ENCODE measurements around the gene ZNF665.
A peak's percentile ranks its signal among the peaks of the same experiment; 100 is the strongest.
"Not testable (repeated sequence)": the region's sequence is repeated elsewhere in the genome, so short reads cannot be mapped to it uniquely, and the experiment has no call there.

The ZNF665 gene

DNA sequence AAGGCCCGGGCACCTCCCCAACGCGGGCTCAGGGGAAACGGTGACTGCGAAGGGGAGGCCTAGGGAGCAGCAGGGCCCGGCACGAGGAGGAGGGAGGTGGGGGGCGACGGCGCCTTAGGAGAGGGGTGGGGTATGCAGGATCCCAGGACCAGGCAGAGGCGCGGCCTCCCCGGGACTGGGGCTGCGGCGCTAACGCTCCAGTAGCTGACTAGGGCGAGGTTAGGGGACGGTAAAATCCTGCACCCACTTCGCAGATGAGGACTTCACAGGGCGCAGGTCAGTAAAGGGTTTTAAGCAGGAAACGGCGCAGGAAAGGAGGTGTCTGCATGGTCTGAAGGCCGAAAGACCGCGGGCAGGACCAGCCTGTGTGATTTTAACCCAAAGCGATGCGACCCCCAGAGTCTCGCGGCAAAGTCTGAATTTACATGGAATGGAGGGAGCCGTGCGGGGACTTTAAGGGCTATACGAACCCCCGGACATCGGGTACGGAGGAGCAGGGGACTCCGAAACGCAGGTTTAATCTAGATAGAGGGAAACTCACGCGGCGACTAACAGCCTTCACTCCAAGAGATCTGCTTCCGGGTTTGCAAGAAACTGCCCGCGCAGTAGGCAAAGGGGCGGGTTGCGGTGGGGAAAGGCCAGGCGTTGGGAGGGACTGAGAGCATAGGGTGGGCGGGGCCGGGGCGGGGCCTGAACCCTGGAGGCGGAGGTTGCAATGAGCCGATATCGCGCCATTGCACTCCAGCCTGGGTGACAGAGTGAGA, at the start of gene ZNF665:
Gene ZNF665 (minus strand): TSS at position 588 of the 764 bp plus-strand sequence. CDS start 10,460 bp downstream, outside the sequence.
- peak; percentile 32 to 45 for DNase-seq

DNA sequence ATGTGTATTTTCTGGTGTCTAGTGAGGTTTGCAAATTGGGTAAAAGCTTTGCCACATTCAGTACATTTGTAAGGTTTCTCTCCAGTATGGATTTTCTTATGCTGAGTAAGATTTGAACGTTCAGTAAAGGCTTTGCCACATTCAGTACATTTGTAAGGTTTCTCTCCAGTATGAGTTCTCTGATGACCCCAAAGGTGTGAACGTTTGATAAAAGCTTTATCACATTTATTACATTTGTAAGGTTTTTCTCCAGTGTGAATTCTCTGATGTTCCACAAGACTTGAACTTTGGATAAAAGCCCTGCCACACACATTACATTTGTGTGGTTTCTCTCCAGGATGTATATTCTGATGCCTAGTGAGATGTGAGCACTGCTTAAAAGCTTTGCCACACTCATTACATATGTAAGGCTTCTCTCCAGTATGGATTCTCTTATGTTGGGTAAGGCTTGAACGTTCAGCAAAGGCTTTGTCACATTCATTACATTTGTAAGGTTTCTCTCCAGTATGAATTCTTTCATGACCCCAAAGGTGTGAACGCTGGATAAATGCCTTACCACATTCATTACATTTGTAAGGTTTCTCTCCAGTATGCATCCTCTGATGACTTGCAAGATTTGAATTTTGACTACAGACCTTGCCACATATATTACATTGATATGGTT, 44.1 kb upstream of the ZNF665 start:
- no peak for DNase-seq

DNA sequence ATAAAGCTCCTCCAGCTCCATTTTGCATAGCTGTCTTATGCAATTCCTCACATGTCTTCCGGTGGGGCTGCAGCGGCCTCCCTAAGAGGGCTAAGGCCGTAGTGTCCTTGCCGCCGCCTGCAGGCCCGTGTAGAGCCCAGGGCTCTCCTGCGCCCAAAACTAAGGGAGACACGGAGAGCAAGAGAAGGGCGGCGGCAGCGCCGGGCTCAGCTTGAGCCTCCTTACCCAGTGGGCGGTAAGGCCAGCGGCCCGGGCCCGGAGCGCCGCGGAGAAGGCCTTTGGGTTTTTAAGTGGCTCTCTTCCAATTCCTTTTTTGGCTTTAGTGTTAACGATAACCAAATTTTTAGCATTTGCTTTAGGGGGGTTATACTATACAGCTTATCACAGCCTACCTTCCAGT, 31.4 kb upstream of the ZNF665 start:
- no peak for DNase-seq

DNA sequence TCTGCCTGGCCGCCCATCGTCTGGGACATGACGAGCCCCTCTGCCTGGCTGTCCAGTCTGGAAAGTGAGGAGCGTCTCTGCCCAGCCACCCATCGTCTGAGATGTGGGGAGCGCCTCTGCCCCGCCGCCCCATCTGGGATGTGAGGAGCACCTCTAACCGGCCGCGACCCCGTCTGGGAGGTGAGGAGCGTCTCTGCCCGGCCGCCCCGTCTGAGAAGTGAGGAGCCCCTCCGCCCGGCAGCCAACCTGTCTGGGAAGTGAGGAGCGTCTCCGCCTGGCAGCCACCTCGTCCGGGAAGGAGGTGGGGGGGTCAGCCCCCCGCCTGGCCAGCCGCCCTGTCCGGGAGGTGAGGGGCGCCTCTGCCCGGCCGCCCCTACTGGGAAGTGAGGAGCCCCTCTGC, 29.6 kb upstream of the ZNF665 start:
- DNase-seq: not testable (repeated sequence)

DNA sequence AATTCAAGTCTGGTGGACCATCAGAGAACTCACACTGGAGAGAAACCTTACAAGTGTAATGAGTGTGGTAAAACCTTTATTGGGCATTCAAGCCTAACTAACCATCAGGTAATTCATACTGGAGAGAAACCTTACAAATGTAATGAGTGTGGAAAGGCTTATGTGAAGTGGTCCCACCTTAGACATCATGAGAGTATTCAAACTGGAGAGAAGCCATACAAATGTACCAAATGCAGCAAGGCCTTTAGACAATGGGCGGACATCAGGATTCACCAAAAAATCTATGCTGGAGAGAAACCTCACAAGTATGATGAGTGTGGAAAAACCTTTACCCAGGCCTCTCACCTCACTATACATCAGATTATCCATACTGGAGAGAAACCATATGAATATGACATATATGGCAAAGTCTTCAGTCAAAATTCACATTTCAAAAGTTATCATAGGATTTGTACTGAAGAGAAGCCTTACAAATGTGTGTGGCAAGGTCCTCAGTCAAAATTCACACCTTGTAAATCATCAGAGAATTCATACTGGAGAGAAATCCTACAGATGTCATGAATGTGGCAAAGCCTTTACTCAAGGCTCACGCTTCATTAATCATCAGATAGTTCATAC, 19.7 kb upstream of the ZNF665 start:
- DNase-seq: no peak

DNA sequence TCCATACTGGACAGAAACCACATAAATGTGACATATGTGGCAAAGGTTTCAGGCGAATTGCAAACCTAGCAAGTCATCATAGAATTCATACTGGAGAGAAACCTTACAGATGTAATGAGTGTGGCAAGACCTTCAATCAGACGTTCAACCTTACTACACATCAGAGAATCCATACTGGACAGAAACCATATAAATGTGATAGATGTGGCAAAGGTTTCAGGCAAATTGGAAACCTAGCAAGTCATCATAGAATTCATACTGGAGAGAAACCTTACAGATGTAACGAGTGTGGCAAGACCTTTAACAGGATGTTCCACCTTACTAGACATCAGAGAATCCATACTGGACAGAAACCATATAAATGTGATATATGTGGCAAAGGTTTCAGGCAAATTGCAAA, 18.4 kb upstream of the ZNF665 start:
- not testable (repeated sequence) for DNase-seq

DNA sequence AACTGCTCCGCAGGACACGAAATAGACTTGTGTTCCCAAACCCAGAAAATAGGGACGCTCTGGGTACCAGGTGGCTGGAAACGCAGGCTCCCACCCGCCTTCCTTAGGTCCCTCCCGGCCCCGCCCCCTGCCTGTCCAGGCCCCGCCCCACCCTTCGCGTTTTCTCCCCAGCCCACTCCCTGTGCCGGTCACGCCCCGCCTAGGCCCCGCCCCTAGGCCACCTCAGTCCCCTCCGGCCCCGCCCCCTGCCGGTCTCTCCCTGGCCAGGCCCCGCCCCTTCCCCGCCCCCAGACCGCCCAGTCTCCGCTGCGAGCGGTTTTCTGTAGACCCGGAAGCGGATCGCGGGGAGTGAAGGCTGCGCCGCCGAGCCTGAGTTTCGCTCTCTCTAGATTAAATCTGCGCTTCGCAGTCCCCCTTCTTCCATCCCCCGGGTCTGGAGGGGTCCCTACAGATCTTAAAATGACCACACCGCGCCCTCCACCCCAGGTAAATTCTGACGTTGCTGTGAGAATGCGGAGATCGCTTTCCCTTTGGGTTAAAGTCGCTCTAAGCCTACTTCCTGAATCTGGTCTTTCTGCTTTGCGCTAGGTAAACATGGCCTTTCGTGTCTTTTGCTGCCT, 3.7 kb upstream of the ZNF665 start:
- DNase-seq: peak; percentile 31 to 57

DNA sequence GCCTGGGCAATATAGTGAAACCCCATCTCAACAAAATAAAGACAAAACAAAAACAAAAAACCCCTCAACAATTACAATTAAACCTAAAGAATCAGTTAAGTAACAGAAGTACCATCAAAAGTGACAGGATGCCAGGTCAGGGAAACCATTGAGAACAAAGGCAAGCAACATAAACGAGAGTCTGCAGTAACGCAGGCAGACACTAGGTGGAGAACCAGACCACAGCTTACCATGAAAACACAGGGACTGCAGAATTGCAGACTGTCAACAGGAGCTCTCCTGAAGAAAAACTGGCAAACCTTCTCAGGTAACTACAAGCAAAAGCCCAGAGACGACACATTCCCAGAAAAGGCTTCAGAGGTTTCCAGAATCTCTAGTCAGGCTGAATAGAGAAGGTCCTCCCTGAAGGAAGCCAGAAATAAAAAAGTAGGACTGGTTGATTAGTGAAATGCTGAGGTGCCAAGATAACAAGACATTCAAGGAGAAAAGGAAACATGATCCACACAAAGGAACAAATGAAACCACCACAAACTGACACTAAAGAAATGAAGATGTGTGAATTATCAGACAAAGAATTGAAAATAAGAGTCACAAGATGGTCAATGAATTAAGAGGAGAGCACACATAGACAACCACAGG, 2.2 kb upstream of the ZNF665 start:
- DNase-seq: peak; percentile 45 to 71

DNA sequence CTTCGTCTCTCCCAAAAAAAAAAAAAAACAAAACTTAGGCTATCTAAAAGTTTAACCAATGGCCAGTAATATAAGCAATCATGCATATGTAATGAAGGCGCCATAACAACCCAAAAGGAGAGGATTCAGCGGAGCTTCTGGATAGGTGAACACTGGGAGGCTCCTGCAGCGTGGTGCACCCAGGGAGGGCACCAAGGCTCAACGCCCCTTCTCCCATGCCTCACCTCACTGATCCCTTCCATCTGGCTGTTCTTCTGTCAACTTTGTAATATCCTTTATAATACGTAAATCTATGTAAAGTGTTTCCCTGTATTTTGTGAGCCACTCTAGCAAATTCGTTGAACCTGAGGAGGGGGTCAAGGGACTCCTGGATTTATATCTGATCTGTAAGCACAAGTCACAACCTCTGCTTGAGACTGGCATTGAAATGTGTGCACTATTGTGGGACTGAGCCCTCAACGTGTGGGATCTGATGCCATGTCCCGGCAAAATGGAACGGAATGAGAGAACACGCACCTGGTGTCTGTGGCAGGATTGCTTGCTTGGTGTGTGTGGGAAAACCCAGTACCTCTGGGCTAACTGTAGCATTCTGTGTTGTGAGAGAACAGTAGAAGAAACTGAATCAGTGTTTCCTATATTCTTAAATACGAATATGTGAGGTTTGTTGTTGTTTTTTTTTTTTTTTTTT, 521 bp upstream of the ZNF665 start:
- DNase-seq: no peak

DNA sequence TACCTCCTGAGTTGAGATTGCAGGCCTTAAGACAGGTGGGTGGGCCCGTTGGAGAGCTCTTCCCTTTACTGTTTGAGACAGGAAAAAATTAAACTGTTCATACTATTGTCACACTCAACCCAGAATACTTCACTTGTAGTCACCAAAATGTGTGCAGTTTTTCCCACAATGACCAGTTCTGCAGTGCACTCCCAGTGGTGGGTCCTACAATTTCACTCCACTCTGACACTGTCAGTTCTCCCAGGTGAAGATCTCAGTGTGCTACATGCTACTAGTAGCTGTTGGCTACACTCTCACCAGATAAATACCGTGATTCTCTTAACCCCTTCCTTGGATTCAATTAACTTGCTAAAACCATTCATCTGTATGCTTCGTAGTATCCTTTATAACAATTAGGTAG, 2.9 kb downstream of the ZNF665 start:
- no peak for DNase-seq

DNA sequence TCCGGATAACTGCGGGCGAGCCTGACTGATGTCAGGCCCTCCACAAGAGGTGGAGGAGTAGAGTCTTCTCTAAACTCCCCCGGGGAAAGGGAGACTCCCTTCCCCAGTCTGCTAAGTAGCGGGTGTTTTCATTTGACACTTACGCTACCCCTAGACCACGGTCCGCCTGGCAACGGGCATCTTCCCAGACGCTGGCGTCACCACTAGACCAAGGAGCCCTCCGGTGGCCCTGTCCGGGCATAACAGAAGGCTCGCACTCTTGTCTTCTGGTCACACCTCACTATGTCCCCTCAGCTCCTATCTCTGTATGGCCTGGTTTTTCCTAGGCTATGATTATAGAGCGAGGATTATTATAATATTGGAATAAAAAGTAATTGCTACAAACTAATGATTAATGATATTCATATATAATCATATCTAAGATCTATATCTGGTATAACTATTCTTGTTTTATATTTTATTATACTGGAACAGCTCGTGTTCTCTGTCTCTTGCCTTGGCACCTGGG, 3.4 kb downstream of the ZNF665 start:
- not testable (repeated sequence) for DNase-seq

DNA sequence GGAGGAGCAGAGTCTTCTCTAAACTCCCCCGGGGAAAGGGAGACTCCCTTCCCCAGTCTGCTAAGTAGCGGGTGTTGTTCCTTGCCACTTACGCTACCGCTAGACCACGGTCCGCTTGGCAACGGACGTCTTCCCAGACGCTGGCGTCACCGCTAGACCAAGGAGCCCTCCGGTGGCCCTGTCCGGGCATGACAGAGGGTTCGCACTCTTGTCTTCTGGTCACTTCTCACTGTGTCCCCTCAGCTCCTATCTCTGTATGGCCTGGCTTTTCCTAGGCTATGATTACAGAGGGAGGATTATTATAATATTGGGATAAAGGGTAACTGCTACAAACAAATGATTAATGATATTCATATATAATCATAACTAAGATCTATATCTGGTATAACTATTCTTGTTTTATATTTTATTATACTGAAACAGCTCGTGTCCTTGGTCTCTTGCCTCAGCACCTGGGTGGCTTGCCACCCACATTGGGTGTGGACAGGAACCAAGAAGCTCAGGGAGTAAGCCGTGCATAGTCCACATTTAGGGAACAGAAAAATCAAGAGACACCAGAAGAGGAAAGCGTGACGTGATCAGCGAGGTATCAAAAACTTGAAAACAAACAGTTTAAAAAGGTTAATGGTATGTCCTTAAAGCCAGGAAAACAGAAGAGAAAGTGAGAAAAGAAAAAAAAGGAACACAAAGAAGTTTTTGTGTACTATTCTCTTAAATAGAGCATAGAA, 7.8 kb downstream of the ZNF665 start:
- DNase-seq: not testable (repeated sequence)

DNA sequence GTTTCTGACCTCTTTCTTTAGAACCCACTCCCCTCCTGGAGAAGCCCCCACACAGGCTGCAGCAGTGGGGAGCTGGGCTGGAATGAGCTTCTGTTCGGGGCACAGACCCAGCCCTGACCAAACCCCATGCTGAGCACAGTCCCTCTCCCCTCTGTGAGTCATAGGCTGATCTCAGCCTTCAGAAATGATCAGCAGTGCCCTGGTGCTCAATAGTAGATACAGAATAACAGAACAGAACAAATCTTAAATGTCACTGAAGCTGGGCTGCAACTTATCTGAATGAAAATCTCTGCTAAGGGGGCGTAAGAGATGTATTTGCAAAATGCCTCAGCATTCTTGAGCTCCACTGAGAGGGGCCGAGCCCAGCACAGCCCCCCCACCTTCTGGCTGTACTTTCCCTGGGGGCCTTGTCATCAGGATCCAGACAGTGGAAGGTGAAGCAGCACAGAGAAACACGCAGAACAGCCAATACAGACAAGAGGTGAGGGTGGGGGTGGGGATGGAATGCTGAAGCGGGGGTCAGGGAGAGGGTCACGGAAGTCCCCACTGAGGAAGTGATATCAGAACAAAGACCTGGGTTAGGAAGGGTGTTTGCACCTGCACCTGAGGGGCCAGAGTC, 9.9 kb downstream of the ZNF665 start:
- no peak for DNase-seq

DNA sequence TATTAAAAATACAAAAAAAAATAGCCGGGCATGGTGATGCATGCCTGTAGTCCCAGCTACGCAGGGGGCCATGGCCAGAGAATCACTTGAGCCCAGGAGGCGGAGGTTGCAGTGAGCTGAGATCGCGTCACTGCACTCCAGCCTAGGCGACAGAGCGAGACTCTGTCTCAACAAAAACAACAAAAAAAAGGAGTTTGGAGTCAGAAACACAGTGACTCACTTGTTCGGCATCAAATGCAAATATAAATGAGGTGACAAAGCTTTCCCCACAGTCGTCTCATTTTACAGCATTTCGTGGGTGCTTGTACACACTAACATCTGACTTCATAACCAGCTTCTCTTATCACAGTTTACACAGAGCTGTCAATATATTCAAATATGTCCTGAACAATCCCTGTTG, 11.0 kb downstream of the ZNF665 start:
- no peak for DNase-seq

DNA sequence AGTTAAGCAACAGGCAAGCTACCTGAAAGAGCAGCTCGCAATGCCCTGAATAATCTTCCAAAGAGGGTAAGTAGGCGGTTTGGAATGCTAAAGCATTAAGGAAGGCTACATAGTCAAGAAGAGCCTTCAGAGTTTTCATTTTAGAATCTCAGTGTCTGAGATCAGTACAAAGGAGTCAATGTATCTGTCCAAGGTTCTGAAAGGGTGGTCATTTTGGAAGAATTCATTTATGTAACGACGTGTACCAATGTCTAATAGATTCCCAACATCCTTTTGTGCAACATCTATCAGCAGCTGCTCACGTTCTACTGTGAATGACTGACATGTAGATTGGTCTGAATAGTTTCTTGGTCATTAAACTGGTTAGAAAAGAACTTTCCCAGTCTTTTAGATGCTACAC, 15.2 kb downstream of the ZNF665 start:
- no peak for DNase-seq

DNA sequence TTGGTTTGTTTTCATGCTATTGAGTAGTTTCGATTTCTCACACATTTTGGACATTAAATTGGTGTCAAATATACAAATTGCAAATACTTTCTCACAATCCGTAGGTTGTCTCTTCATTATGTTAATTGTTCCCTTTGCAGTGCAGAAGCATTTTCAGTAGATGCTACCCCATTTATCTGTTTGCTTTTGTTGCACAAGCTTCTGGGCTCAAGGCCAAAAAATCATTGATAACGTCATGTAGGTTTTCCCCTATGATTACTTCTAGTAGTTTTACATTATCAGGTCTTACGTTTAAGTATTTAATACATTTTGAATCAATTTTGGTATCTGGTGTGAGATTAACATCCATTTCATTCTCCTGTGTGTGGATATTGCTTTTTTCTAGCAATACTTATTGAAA, 20.3 kb downstream of the ZNF665 start:
- no peak for DNase-seq

DNA sequence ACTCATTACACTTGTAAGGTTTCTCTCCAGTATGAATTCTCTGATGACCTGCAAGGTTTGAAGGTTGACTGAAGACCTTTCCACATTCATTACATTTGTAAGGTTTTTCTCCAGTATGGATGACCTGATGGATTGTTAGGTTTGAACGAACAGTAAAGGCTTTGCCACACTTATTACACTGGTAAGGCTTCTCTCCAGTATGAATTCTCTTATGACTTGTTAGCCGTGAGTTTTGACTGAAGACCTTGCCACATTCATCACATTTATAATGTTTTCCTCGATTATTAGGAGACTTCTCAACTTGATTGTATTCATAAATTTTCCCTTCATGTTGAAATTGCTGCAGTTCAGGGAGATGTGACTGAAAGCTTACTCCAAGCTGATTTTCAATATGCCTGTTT, 27.5 kb downstream of the ZNF665 start:
- DNase-seq: no peak

DNA sequence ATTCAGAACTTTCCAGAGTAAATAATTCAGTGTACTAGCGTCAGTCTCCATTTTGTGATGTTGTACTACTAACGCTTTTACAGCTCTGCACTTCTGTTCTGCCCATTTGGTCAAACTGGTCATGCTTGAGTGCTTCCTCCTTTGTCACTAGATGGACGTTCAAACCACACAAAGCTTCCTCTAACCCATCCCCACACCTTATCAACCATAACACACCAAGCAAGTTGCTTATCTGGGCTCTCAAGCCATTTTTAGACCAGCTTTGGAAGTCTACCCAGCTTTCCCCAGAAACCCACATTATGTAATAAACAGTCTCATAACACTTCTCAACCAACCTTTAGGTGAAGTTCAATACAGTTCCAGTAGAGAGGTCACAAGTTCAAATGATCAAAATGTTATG, 32.0 kb downstream of the ZNF665 start:
- DNase-seq: no peak

DNA sequence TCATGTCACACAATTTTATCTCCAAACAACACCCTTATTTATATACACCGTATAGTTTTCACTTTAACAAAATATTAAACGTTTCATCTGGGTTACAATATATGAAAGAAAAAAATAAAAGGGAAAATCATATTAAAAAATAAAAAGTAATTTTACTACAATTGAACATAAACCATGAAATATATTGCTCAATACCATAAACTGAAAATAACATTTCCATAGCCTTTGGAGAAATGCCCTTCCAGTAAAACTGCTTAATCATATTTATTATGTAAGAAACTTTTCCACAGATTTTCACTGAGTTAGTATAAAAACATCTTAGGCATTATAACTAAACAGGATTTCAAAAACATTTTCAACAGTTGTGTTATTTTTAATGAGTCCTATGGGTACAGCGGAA, 32.8 kb downstream of the ZNF665 start:
- no peak for DNase-seq

DNA sequence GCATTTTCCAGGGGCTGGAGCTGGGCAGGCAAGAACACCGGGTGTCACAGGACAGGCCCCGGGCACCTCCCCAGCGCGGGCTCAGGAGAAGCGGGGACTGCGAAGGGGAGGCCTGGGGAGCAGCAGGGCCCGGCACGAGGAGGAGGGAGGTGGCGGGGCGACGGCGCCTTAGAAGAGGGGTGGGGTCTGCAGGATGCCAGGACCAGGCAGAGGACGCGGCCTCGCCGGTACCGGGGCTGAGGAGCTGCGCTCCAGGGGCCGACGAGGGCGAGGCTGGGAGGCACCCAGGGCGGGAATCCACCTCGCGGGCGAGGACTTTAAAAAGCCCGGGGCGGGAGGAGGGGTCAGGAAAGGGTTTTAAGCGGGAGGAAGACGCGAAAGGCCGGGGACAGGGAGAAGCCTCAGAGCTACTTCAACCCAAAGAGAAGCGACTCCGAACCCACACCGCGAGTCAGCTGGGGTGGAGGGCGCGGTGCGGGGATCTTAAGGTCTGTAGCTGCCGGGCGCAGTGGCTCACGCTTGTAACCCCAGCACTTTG, 35.0 kb downstream of the ZNF665 start:
- no peak for DNase-seq

DNA sequence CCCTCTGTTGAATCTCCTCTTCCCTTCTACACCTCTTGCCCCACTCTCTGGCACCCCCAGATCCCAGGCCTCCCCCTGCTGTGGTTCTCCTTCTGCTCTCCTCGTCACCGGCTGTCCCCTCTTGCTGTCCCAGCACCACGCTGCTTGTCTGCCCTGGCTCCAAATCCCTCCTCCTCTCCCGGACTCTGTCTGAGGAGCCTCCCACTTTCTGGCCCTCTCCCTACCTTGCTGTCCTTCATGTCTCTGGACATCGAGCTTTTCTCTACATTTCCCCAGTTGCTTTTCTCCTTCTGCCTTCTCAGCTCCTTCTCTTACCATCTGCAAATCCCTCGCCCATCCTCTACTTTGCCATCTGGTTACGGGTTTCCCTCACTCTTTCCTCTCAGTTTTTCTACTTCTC, 35.5 kb downstream of the ZNF665 start:
- DNase-seq: no peak

All from NCI-H524 (cell line).